A673 (cell line): ENCODE measurements around the gene ZNF582. TPM values are rescaled to one million over a fixed set of nuclear protein-coding genes. Genes with fewer than 3 reads are reported as not detected.

Experiments
- total RNA-seq: library from RNA; stranded (reverse); gene quantifications from 2 replicates; pipeline ENCODE4 v1.2.3, GENCODE V29; 2021

Gene ZNF582
- total RNA-seq, 1 experiment from 2014 or later: 2.7 TPM

Other genes starting within 250 kb of the ZNF582 start
- not detected in 2 replicates for gene GALP, start 217.5 kb downstream of the ZNF582 start, total RNA-seq
- gene ZSCAN5B, start 195.8 kb downstream of the ZNF582 start, total RNA-seq: not detected in 2 replicates
- not detected in 2 replicates for gene ZSCAN5C, start 191.3 kb downstream of the ZNF582 start, total RNA-seq
- not detected in 2 replicates for gene EDDM13, start 120.8 kb downstream of the ZNF582 start, total RNA-seq
- gene ZSCAN5A, start 78.7 kb downstream of the ZNF582 start, total RNA-seq: 15.5 and 18.8 TPM in 2 replicates
- gene ZNF583, start 10.8 kb upstream of the ZNF582 start, total RNA-seq: 4.5 and 6.3 TPM in 2 replicates
- gene ZNF667, start 83.8 kb upstream of the ZNF582 start, total RNA-seq: 3.9 and 7.8 TPM in 2 replicates
- 1.6 and 2.9 TPM in 2 replicates for gene ZNF471, start 114.3 kb upstream of the ZNF582 start, total RNA-seq
- 7.4 and 8.6 TPM in 2 replicates for gene ZFP28, start 145.4 kb upstream of the ZNF582 start, total RNA-seq
- gene ZNF470, start 173.9 kb upstream of the ZNF582 start, total RNA-seq: 5.0 and 5.1 TPM in 2 replicates
- 12.6 and 13.7 TPM in 2 replicates for gene ZNF71, start 201.8 kb upstream of the ZNF582 start, total RNA-seq
- gene SMIM17, start 249.6 kb upstream of the ZNF582 start, total RNA-seq: 0.52 and 0.76 TPM in 2 replicates